Mucosa of descending colon (tissue), 3 donors: ENCODE data around the gene TBL1X. TPM values are rescaled to one million over a fixed set of nuclear protein-coding genes. Genes with fewer than 3 reads are reported as not detected.
A peak's percentile ranks its signal among the peaks of the same experiment; 100 is the strongest.

ENCODE experiments used
- ATAC-seq: fragments of 200-7000 bp; cut with Tn5 transposase; one replicate; pipeline ENCODE4 v1.9.1; 2020; ENCODE audit warnings: mild to moderate bottlenecking, moderate library complexity
- DNase-seq, 3 donors: peaks; one replicate each; pipeline ENCODE4 v3.0.0-alpha.2; 2020
- H3K36me3 ChIP-seq: fragments of 200-600 bp; one replicate; pipeline ENCODE4 v1.8.0; 2021; ENCODE audit warnings: low read depth, mild to moderate bottlenecking
- H3K4me1 ChIP-seq: fragments of 200-600 bp; one replicate; pipeline ENCODE4 v1.8.0; 2021; ENCODE audit warnings: low read depth, mild to moderate bottlenecking
- H3K4me3 ChIP-seq: fragments of 200-600 bp; one replicate; pipeline ENCODE4 v1.8.0; 2021; ENCODE audit warnings: mild to moderate bottlenecking
- H3K9me3 ChIP-seq: fragments of 200-600 bp; one replicate; pipeline ENCODE4 v1.8.0; 2021; ENCODE audit warnings: mild to moderate bottlenecking
- CTCF ChIP-seq: fragments of 200-600 bp; IDR thresholded peaks from one replicate; pipeline ENCODE4 v1.8.0; 2022; ENCODE audit warnings: antibody characterized with exemption, mild to moderate bottlenecking
- intact Hi-C, 2 donors: fragments of 100-400 bp; cut with DNase I in 1 of 2; cut with micrococcal nuclease in 1 of 2; formaldehyde crosslinking; loops; one replicate each; pipeline versions ENCODE4 v1.11.0 to v1.11.1; 2022; cut with DNase I, micrococcal nuclease
- total RNA-seq, 3 donors: library from RNA; stranded (reverse); fragmentation: NEBNext Ultra II Directional in 2 of 3; extraction: Animal tissue kit (Norgen Biotek cat#: 25700) in 2 of 3; gene quantifications; one replicate each; pipeline versions ENCODE4 v1.2.1 to v1.2.4, GENCODE V29; 2021 to 2023
- donor health status: DM: no; HTN: no; CAD: no; lungs with moderate emphysema.
- donor health status: DM: no; HTN: no; CAD: no.
- donor health status: DM: no; HTN: yes; CAD: no.

The TBL1X gene
- total RNA-seq, 3 donors from 2014 or later, result 12.1 to 26.6 (median 16.3) TPM

DNA sequence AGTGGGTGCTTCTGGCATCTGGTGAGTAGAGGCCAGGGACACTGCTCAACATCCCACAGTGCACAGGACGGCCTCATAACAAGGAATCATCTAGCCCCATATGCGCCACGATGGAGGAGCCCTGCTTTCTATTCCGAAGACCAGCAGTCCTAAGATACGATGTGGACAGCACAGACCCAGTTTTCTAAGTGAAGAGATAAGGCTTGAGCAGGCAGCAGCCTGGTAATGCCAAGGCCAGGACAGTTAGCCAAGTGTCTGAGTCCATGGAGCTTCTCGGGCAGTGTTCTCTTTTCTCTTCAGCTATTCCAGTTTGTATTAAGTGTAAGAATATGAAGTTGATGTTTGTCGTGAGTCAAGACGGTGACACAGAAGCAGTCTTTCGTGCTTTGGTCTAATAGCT is 112.7 kb downstream of the TBL1X start:
- DNase-seq (no peak), ATAC-seq (no peak)
- TF ChIP-seq CTCF, result no peak
- Histone ChIP-seq H3K4me1 (no peaks in the 10 kb centered on the region), H3K9me3 (no peaks in the 10 kb centered on the region), H3K4me3 (no peak overlapping the region), H3K36me3 (no peaks in the 10 kb centered on the region)
- intact Hi-C loops, result no loop called here

GRCh38 chrX:9578083-9578779 is 113.4 kb downstream of the TBL1X start:
- intact Hi-C loops, result no loop called here
- Histone ChIP-seq H3K36me3 (no peaks in the 10 kb centered on the region), H3K4me1 (no peaks in the 10 kb centered on the region), H3K4me3 (no peak overlapping the region), H3K9me3 (no peaks in the 10 kb centered on the region)
- TF ChIP-seq CTCF, result no peak
- ATAC-seq (no peak), DNase-seq (no peak)

- intact Hi-C loops, result no loop called here
- DNase-seq, result no peak
Observed at GRCh38 chrX:9581771-9582385, 117.0 kb downstream of the TBL1X start.

DNA sequence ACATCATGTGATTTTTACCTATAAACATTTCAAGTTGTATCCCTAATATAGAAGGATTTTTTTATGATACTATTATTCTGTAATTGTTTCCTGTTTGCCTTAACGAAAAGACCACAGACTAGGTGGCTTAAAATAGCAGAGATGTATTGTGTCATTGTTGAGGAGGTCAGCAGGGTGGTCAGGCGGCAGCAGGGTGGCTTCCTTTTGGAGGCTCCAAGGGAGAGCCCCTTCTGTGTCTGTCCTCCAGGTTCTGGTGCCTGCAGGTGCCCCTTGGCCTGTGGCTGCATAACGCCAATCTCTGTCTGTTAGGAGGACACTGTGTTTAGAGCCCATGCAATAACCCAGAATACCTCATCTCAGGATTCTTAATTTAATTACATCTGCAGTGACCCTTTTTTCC is 118.1 kb downstream of the TBL1X start:
- no peak for ATAC-seq
- H3K4me1 ChIP-seq, result no peaks in the 10 kb centered on the region
- TF ChIP-seq CTCF, result no peak
- no peak overlapping the region for H3K4me3 ChIP-seq
- H3K36me3 ChIP-seq, result no peaks in the 10 kb centered on the region
- intact Hi-C loops, result no loop called here
- no peaks in the 10 kb centered on the region for H3K9me3 ChIP-seq
- DNase-seq, result no peak

More at GRCh38 chrX:9581771-9582385, 117.0 kb downstream of the TBL1X start:
- peak; percentile 77 for ATAC-seq
- H3K9me3 ChIP-seq, result no peaks in the 10 kb centered on the region
- TF ChIP-seq CTCF, result no peak
- no peaks in the 10 kb centered on the region for H3K36me3 ChIP-seq
- no peaks in the 10 kb centered on the region for H3K4me1 ChIP-seq
- H3K4me3 ChIP-seq, result no peak overlapping the region

DNA sequence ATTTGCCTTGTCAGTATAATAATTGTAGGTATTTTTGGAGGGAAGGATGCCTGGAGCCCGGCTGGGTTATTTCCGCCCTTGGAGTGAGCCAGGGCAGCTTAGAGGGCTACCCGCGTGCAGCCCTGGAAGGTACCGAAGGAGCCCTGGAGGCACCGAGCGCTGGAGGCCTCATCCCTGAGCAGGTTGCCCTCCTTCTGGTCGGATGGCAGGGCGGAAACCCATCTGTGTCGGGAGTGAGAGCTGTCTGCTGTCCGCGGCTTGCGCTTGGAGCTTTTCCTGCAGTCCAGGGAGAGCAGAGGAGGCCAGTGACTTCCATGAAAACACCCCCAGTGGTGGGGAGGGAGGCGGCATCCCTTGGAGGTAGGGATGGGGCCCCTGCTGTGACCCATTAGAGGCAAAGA is 122.1 kb downstream of the TBL1X start:
- Histone ChIP-seq H3K4me3 (no peak overlapping the region), H3K9me3 (no peaks in the 10 kb centered on the region), H3K4me1 (no peaks in the 10 kb centered on the region), H3K36me3 (no peaks in the 10 kb centered on the region)
- no peak for TF ChIP-seq CTCF
- intact Hi-C loops, result no loop called here
- no peak for ATAC-seq
- DNase-seq, result no peak
